GM21576 (cell line): ENCODE data around the gene MRPL9.
"Not testable (repeated sequence)": the region's sequence is repeated elsewhere in the genome, so short reads cannot be mapped to it uniquely, and the experiment has no call there.

Experiments used
- ATAC-seq: cut with Tn5 transposase; IDR thresholded peaks from one replicate; pipeline ENCODE4 v1.9.1; 2021; ENCODE audit warnings: mild to moderate bottlenecking, moderate library complexity; ENCODE audit not compliant: unreplicated experiment

The MRPL9 gene

GRCh38 chr1:151737026-151737425 lies 26.3 kb downstream of the MRPL9 start:
- ATAC-seq = no peak

- not testable (repeated sequence) for ATAC-seq
Measured at GRCh38 chr1:151733995-151734394, 29.3 kb downstream of the MRPL9 start.

- no peak for ATAC-seq
Measured at GRCh38 chr1:151733126-151733525, 30.2 kb downstream of the MRPL9 start.

- ATAC-seq = no peak
Measured at GRCh38 chr1:151729966-151730291, 33.4 kb downstream of the MRPL9 start.

GRCh38 chr1:151729157-151729965 lies 33.9 kb downstream of the MRPL9 start:
- no peak for ATAC-seq

- ATAC-seq = no peak
Measured at GRCh38 chr1:151728151-151729054, 34.9 kb downstream of the MRPL9 start.

GRCh38 chr1:151723726-151724370 lies 39.4 kb downstream of the MRPL9 start:
- no peak for ATAC-seq

- ATAC-seq = no peak
Measured at GRCh38 chr1:151721788-151722510, 41.3 kb downstream of the MRPL9 start.

GRCh38 chr1:151720974-151721787 lies 42.1 kb downstream of the MRPL9 start, which contains the start of gene RIIAD1:
Gene RIIAD1, plus strand, starts transcription at chr1:151721522. Its CDS starts 15 bp downstream, at chr1:151721537.
- ATAC-seq = peak; percentile 47

- ATAC-seq = no peak
Measured at GRCh38 chr1:151720554-151720953, 42.7 kb downstream of the MRPL9 start.

GRCh38 chr1:151720125-151720524 lies 43.2 kb downstream of the MRPL9 start:
- ATAC-seq = no peak

- ATAC-seq = no peak
Measured at GRCh38 chr1:151718666-151719065, 44.6 kb downstream of the MRPL9 start.

- no peak for ATAC-seq
Measured at GRCh38 chr1:151718011-151718431, 45.3 kb downstream of the MRPL9 start.

GRCh38 chr1:151716771-151717631 lies 46.3 kb downstream of the MRPL9 start, which contains the start of gene CELF3:
Gene CELF3, minus strand, starts transcription at chr1:151716803. Its CDS starts 783 bp downstream, at chr1:151716020.
- ATAC-seq = no peak

GRCh38 chr1:151716405-151716762 lies 46.9 kb downstream of the MRPL9 start:
- ATAC-seq = no peak

- ATAC-seq = no peak
Measured at GRCh38 chr1:151715726-151716404, 47.4 kb downstream of the MRPL9 start.

GRCh38 chr1:151714820-151715725 lies 48.2 kb downstream of the MRPL9 start:
- ATAC-seq = no peak
